GM20000 (cell line): ENCODE data around the gene MTMR2.
"Not testable (repeated sequence)": the region's sequence is repeated elsewhere in the genome, so short reads cannot be mapped to it uniquely, and the experiment has no call there.

Experiments used
- DNase-seq: peaks from one replicate; pipeline ENCODE4 v3.0.0; 2012; ENCODE audit warnings: low spot score
- TF ChIP-seq, protein P1 (sequence below): IDR thresholded peaks from 2 replicates; pipeline ENCODE4 v1.5.1; 2012; ENCODE audit warnings: mild to moderate bottlenecking, control low read depth; ENCODE audit errors: extremely low read depth, missing control alignments

The MTMR2 gene

DNA sequence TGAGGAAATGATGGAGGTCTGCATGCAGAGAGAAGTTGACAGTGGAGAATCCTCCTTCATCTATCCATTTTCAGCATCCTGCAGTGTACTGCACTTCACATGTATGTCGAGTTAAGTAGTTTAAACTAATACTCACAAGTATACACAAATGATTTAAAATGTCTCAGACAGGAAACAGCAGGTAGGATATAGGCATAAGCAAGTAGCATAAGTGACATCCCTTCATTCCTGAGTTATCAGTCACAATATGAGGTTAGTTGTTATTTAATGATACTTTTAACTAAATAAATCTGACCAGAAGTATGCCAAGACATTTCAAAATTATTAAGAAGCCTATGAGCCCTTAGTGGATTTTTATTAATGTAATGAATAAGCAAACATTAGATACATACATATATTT, 37.4 kb downstream of the MTMR2 start:
- DNase-seq, result no peak
- TF ChIP-seq, protein P1, sequence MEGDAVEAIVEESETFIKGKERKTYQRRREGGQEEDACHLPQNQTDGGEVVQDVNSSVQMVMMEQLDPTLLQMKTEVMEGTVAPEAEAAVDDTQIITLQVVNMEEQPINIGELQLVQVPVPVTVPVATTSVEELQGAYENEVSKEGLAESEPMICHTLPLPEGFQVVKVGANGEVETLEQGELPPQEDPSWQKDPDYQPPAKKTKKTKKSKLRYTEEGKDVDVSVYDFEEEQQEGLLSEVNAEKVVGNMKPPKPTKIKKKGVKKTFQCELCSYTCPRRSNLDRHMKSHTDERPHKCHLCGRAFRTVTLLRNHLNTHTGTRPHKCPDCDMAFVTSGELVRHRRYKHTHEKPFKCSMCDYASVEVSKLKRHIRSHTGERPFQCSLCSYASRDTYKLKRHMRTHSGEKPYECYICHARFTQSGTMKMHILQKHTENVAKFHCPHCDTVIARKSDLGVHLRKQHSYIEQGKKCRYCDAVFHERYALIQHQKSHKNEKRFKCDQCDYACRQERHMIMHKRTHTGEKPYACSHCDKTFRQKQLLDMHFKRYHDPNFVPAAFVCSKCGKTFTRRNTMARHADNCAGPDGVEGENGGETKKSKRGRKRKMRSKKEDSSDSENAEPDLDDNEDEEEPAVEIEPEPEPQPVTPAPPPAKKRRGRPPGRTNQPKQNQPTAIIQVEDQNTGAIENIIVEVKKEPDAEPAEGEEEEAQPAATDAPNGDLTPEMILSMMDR, result no peak

DNA sequence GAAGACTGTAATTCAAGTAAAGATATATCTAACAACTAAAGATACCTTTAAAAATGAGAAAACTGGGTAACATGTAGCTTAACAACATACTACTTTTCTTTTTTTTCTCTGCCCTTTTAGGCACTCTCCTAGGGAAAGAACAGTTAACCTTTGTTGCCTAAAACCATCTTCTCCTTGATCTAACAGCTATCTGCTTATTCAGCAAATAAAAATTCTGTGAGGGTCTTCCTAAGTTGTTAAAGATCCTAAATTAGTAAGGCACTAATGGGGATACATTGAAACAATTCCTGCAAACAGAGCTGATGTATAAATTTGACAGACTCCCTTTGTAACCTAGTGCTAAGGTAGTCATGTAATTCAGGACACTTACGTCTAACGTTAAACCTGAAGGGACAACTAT, 39.1 kb downstream of the MTMR2 start:
- TF ChIP-seq, protein P1, result no peak
- DNase-seq, result no peak

DNA sequence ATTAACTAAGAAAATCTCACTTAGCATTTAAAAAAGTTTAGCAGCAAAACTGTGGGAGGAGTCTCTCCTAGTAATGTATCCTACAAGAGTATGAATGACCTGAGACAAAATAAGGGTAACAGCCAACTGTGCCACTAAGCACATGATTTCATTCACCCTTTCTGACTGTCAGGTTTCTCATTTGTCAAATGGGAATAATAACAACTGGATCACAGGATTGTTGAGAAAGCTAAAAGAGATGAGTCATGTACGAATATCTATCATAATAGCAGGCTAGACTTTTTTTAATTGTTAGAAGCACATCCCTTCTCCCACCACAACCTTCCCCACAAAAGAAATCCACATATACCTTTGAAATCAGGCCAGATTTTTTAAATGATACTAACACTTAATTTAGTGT, 39.5 kb downstream of the MTMR2 start:
- TF ChIP-seq, protein P1, result no peak
- DNase-seq, result no peak

DNA sequence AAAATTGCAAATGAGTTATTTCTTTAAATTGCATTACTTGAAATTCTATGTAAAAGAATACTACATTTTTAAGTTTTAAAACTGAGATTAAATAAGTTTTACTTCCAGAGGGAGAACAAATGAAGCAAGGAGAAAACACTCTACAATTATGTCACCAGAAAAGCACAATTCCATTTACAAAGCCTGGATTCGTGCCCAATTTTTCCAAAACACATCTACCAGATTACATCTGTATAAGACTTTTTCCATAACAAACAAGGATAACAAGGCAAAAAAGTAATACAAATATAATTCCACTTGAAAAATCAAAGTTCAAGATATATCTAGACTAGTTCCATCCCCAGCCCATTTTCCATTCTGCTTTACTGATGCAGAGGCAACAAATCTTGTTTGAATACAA, 40.5 kb downstream of the MTMR2 start:
- DNase-seq, result no peak
- TF ChIP-seq, protein P1, result no peak

GRCh38 chr11:95877291-95877690, 46.6 kb downstream of the MTMR2 start:
- TF ChIP-seq, protein P1, result no peak
- no peak for DNase-seq

DNA sequence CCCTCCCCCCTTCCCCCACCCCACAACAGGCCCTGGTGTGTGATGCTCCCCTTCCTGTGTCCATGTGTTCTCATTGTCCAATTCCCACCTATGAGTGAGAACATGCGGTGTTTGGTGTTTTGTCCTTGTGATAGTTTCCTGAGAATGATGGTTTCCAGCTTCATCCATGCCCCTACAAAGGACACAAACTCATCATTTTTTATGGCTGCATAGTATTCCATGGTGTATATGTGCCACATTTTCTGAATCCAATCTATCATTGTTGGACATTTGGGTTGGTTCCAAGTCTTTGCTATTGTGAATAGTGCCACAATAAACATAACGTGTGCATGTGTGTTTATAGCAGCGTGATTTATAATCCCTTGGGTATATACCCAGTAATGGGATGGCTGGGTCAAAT, 53.0 kb downstream of the MTMR2 start:
- not testable (repeated sequence) for DNase-seq

GRCh38 chr11:95867105-95867504, 56.8 kb downstream of the MTMR2 start:
- TF ChIP-seq, protein P1, result no peak
- no peak for DNase-seq

GRCh38 chr11:95863486-95864140, 60.3 kb downstream of the MTMR2 start:
- no peak for DNase-seq
- TF ChIP-seq, protein P1, result no peak

DNA sequence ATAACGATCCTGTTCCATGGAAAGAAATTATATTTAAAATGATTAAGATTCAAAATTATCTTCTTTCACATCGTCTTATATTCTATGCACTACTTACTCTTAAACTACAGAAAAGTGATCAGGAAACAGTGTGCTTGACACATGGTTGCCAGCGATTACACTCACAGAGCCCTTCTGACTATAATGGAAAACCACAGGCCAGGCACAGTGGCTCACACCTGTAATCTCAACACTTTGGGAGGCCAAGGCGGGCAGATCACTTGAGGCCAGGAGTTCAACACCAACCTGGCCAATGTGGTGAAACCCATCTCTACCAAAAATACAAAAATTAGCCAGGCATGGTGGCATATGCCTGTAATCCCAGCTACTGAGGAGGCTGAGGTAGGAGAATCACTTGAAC, 63.9 kb downstream of the MTMR2 start:
- not testable (repeated sequence) for DNase-seq

GRCh38 chr11:95854362-95854761, 69.5 kb downstream of the MTMR2 start:
- not testable (repeated sequence) for DNase-seq
